Suprapubic skin (tissue), 4 donors: ENCODE data around the gene TMEM18. TPM values are rescaled to one million over a fixed set of nuclear protein-coding genes. Genes with fewer than 3 reads are reported as not detected.

Experiments used
- DNase-seq, 2 donors: peaks; one replicate each; pipeline ENCODE4 v3.0.0-alpha.2; 2019; ENCODE audit warnings: low spot score in 2 of 2
- H3K27ac ChIP-seq: fragments of 200-600 bp; sonication (generic); one replicate; pipeline ENCODE4 v1.5.1; 2019
- H3K27me3 ChIP-seq: fragments of 200-600 bp; sonication (generic); one replicate; pipeline ENCODE4 v1.5.1; 2019
- H3K36me3 ChIP-seq: fragments of 200-600 bp; sonication (generic); one replicate; pipeline ENCODE4 v1.5.1; 2019
- H3K4me1 ChIP-seq: fragments of 200-600 bp; sonication (generic); one replicate; pipeline ENCODE4 v1.5.1; 2019
- H3K4me3 ChIP-seq: fragments of 200-600 bp; sonication (generic); one replicate; pipeline ENCODE4 v1.5.1; 2019; ENCODE audit warnings: mild to moderate bottlenecking
- H3K9me3 ChIP-seq: fragments of 200-600 bp; sonication (generic); one replicate; pipeline ENCODE4 v1.5.1; 2019
- CTCF ChIP-seq, 2 donors: fragments of 200-600 bp in 1 of 2; fragments of 450-650 bp in 1 of 2; sonication (generic) in 1 of 2; IDR thresholded peaks; one replicate each; pipeline ENCODE4 v1.5.1; 2016 to 2019; ENCODE audit warnings: antibody characterized with exemption in 2 of 2, mild to moderate bottlenecking in 1 of 2, moderate library complexity in 1 of 2
- EP300 ChIP-seq: sonication (generic); formaldehyde crosslinking; IDR thresholded peaks from one replicate; pipeline ENCODE4 v1.6.1; 2017; ENCODE audit warnings: antibody characterized with exemption
- POLR2A ChIP-seq, 2 donors: fragments of 450-650 bp; IDR thresholded peaks; one replicate each; pipeline ENCODE4 v1.6.1; 2017; ENCODE audit warnings: antibody characterized with exemption in 2 of 2, mild to moderate bottlenecking in 2 of 2, moderate library complexity in 2 of 2
- POLR2AphosphoS5 ChIP-seq, 3 donors: sonication (generic); formaldehyde crosslinking; IDR thresholded peaks; one replicate each; pipeline ENCODE4 v1.6.1; 2017; ENCODE audit warnings: antibody characterized with exemption in 3 of 3
- WGBS: methylation state at CpG from one replicate; pipeline ENCODE4 v1.1.5; 2018; 5-methylcytosine and 5-hydroxymethylcytosine counted together
- total RNA-seq, 4 donors: library from RNA; depleted of rRNA; stranded (reverse); fragments of >200 nt; gene quantifications; one replicate each; pipeline ENCODE4 v1.1.0, GENCODE V29; 2016

The TMEM18 gene
- total RNA-seq, 4 donors from 2014 or later, result 20.4 to 24.6 (median 22.0) TPM

- Histone ChIP-seq H3K4me3 (no peak overlapping the region), H3K36me3 (peaks cover 30% of the 10 kb centered on the region), H3K9me3 (no peaks in the 10 kb centered on the region), H3K4me1 (peaks cover 13% of the 10 kb centered on the region), H3K27ac (no peak overlapping the region), H3K27me3 (no peaks in the 10 kb centered on the region)
- no peak for DNase-seq
- no peak for TF ChIP-seq CTCF (IDR thresholded peaks at IDR 0.05)
- TF ChIP-seq POLR2AphosphoS5 (IDR thresholded peaks at IDR 0.05), result no peak
- no peak for TF ChIP-seq EP300
- TF ChIP-seq POLR2A (IDR thresholded peaks at IDR 0.05), result no peak
- 85% methylated on average over 4 of the region's 4 CpGs for WGBS
Measured at GRCh38 chr2:675051-675450, 2.2 kb downstream of the TMEM18 start.

- H3K27ac ChIP-seq, result no peak overlapping the region
- H3K36me3 ChIP-seq, result peaks cover 34% of the 10 kb centered on the region
- DNase-seq, result no peak
- H3K4me1 ChIP-seq, result peaks cover 13% of the 10 kb centered on the region
- no peaks in the 10 kb centered on the region for H3K27me3 ChIP-seq
- 79% methylated on average over 9 of the region's 9 CpGs for WGBS
- no peak overlapping the region for H3K4me3 ChIP-seq
- no peak for TF ChIP-seq POLR2AphosphoS5 (IDR thresholded peaks at IDR 0.05)
- TF ChIP-seq CTCF (IDR thresholded peaks at IDR 0.05), result no peak
- no peak for TF ChIP-seq EP300
- TF ChIP-seq POLR2A (IDR thresholded peaks at IDR 0.05), result no peak
- no peaks in the 10 kb centered on the region for H3K9me3 ChIP-seq
Measured at GRCh38 chr2:674321-674985, 2.8 kb downstream of the TMEM18 start.

GRCh38 chr2:673615-674320, 3.4 kb downstream of the TMEM18 start:
- WGBS, result 64% methylated on average over 7 of the region's 7 CpGs
- DNase-seq, result no peak
- no peaks in the 10 kb centered on the region for H3K9me3 ChIP-seq
- TF ChIP-seq CTCF (IDR thresholded peaks at IDR 0.05) (no peak), EP300 (no peak), POLR2AphosphoS5 (IDR thresholded peaks at IDR 0.05) (no peak), POLR2A (IDR thresholded peaks at IDR 0.05) (no peak)
- no peak overlapping the region for H3K4me3 ChIP-seq
- no peak overlapping the region for H3K27ac ChIP-seq
- peaks cover 13% of the 10 kb centered on the region for H3K4me1 ChIP-seq
- no peaks in the 10 kb centered on the region for H3K27me3 ChIP-seq
- peaks cover 41% of the 10 kb centered on the region for H3K36me3 ChIP-seq

- H3K9me3 ChIP-seq, result no peaks in the 10 kb centered on the region
- H3K4me1 ChIP-seq, result peaks cover 13% of the 10 kb centered on the region
- H3K4me3 ChIP-seq, result no peak overlapping the region
- TF ChIP-seq POLR2A (IDR thresholded peaks at IDR 0.05) (no peak), EP300 (no peak), POLR2AphosphoS5 (IDR thresholded peaks at IDR 0.05) (no peak), CTCF (IDR thresholded peaks at IDR 0.05) (no peak)
- H3K27ac ChIP-seq, result no peak overlapping the region
- peaks cover 48% of the 10 kb centered on the region for H3K36me3 ChIP-seq
- no peak for DNase-seq
- no peaks in the 10 kb centered on the region for H3K27me3 ChIP-seq
- 96% methylated on average over 7 of the region's 9 CpGs for WGBS
Measured at GRCh38 chr2:673016-673415, 4.2 kb downstream of the TMEM18 start.

- H3K27ac ChIP-seq, result no peak overlapping the region
- no peak overlapping the region for H3K4me3 ChIP-seq
- TF ChIP-seq EP300 (no peak), CTCF (IDR thresholded peaks at IDR 0.05) (no peak), POLR2AphosphoS5 (IDR thresholded peaks at IDR 0.05) (no peak), POLR2A (IDR thresholded peaks at IDR 0.05) (no peak)
- peaks cover 13% of the 10 kb centered on the region for H3K4me1 ChIP-seq
- no peaks in the 10 kb centered on the region for H3K9me3 ChIP-seq
- H3K27me3 ChIP-seq, result no peaks in the 10 kb centered on the region
- no peak for DNase-seq
- H3K36me3 ChIP-seq, result peaks cover 53% of the 10 kb centered on the region
- WGBS, result 93% methylated on average over 13 of the region's 13 CpGs
Measured at GRCh38 chr2:672606-672905, 4.7 kb downstream of the TMEM18 start.
